Activated B cell treated with CpG ODN at 0.5 μM for 24 hours (primary cell): ENCODE results near the gene AOPEP. TPM values are rescaled to one million over a fixed set of nuclear protein-coding genes. Genes with fewer than 3 reads are reported as not detected.

Experiments used
- ATAC-seq: fragments of 200-7000 bp; cut with Tn5 transposase; one replicate; pipeline ENCODE4 v1.10.0; 2021; ENCODE audit warnings: low read depth, mild to moderate bottlenecking, moderate library complexity
- CTCF ChIA-PET: fragments of 350-600 bp; sonication (Branson Sonifier 250); formaldehyde crosslinking; loops from one replicate; lab custom pipeline; 2021; ENCODE audit warnings: antibody characterized with exemption; lab: Charles Lee
- POLR2A ChIA-PET: fragments of 350-600 bp; sonication (Branson Sonifier 250); formaldehyde crosslinking; loops from one replicate; lab custom pipeline; 2021; ENCODE audit warnings: antibody characterized with exemption; lab: Charles Lee
- DNase-seq: peaks from one replicate; pipeline ENCODE4 v3.0.0; 2022
- H3K27ac Mint-ChIP-seq: one replicate; pipeline ENCODE4 v1.8.0; 2020; ENCODE audit warnings: mixed read lengths
- H3K27me3 Mint-ChIP-seq: one replicate; pipeline ENCODE4 v1.8.0; 2021; ENCODE audit warnings: mixed read lengths
- H3K36me3 Mint-ChIP-seq: one replicate; pipeline ENCODE4 v1.8.0; 2021; ENCODE audit warnings: low read depth, mixed read lengths
- H3K4me1 Mint-ChIP-seq: one replicate; pipeline ENCODE4 v1.8.0; 2021; ENCODE audit warnings: mixed read lengths
- H3K4me3 Mint-ChIP-seq: one replicate; pipeline ENCODE4 v1.8.0; 2020; ENCODE audit warnings: mild to moderate bottlenecking, mixed read lengths
- H3K9me3 Mint-ChIP-seq: one replicate; pipeline ENCODE4 v1.8.0; 2020; ENCODE audit warnings: mixed read lengths
- intact Hi-C: fragments of 100-400 bp; cut with micrococcal nuclease; formaldehyde crosslinking; loops from one replicate; pipeline ENCODE4 v1.15.1; 2024
- total RNA-seq: library from RNA; stranded (reverse); gene quantifications from 2 replicates; pipeline ENCODE4 v1.2.3, GENCODE V29; 2022
- TF ChIP-seq, protein P1 (sequence below): fragments of 200-600 bp; IDR thresholded peaks from one replicate; pipeline ENCODE4 v1.8.0; 2022; ENCODE audit warnings: antibody characterized with exemption, mild to moderate bottlenecking

Gene AOPEP
- total RNA-seq, 1 donor from 2014 or later: 20.4 TPM

DNA sequence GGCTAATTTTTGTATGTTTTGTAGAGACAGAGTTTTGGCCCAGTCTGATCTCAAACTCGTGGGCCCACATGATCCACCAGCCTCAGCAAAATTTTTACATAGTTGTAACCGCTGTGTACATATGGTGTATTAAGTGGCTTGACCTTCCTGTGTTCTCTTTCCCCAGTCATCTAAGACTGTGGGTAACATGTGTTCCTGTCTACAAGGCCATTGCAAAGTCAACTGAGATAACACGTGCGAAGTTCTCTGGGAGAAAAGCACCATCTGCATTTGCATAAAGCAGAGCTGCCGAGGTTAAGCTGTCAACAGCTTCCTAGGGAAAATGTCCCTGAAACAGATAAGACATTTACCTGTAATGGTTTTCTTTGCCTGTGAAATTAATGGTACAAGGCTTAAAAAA, 317.3 kb downstream of the AOPEP start:
- no peak overlapping the region for H3K4me3 Mint-ChIP-seq
- intact Hi-C loops: no loop called here
- no peak for DNase-seq
- H3K9me3 Mint-ChIP-seq: no peaks in the 10 kb centered on the region
- TF ChIP-seq, protein P1, sequence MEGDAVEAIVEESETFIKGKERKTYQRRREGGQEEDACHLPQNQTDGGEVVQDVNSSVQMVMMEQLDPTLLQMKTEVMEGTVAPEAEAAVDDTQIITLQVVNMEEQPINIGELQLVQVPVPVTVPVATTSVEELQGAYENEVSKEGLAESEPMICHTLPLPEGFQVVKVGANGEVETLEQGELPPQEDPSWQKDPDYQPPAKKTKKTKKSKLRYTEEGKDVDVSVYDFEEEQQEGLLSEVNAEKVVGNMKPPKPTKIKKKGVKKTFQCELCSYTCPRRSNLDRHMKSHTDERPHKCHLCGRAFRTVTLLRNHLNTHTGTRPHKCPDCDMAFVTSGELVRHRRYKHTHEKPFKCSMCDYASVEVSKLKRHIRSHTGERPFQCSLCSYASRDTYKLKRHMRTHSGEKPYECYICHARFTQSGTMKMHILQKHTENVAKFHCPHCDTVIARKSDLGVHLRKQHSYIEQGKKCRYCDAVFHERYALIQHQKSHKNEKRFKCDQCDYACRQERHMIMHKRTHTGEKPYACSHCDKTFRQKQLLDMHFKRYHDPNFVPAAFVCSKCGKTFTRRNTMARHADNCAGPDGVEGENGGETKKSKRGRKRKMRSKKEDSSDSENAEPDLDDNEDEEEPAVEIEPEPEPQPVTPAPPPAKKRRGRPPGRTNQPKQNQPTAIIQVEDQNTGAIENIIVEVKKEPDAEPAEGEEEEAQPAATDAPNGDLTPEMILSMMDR: no peak
- peaks cover 2% of the 10 kb centered on the region for H3K27me3 Mint-ChIP-seq
- H3K27ac Mint-ChIP-seq: no peak overlapping the region
- POLR2A ChIA-PET: no interaction called here
- no peaks in the 10 kb centered on the region for H3K36me3 Mint-ChIP-seq
- CTCF ChIA-PET: no interaction called here
- H3K4me1 Mint-ChIP-seq: peaks cover 6% of the 10 kb centered on the region
- no peak for ATAC-seq

DNA sequence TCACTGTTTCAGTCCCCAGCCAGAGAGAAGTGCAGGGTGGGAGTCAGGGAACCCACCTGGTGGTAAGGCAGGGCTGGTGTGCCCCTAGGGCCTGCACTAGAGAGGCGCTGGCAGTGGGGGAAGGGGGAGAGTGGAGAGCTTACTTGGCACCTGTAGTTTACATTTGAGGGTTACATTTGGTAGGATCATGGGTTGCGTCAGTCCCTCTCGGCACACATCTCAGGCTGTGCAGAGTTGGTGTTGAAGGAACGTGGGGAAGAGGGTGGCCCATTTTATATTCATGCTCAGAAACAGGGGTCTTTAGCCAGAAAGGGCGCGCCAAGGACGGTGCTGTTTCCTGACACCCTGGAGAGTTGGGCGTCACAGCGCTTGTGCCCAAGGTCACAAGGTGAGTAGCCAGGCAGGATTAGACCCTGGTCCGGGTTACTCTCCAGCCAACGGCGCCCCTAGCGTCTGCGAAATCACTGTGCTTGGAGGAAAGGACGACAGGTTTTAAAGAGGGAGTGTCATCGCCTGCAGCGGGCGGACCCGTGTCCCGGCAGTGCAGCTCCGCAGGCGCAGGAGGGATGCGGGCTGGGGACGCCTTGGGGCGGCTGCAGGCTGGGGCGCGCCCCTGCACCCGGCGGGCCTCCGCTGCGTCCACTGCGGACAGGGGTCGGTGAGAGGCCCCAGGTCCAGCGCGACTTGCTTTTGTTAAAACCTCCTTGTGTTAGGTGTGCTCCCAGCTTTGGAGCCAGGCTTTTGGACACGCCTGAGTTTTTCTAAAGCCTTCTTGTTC, 318.4 kb downstream of the AOPEP start:
- Mint-ChIP-seq H3K9me3 (no peaks in the 10 kb centered on the region), H3K36me3 (no peaks in the 10 kb centered on the region), H3K4me3 (no peak overlapping the region), H3K27me3 (peaks cover 11% of the 10 kb centered on the region), H3K4me1 (peaks cover 9% of the 10 kb centered on the region), H3K27ac (no peak overlapping the region)
- ChIA-PET POLR2A (no interaction called here), CTCF (no interaction called here)
- ATAC-seq: no peak
- intact Hi-C loops: no loop called here
- TF ChIP-seq, protein P1: no peak
- DNase-seq: no peak

DNA sequence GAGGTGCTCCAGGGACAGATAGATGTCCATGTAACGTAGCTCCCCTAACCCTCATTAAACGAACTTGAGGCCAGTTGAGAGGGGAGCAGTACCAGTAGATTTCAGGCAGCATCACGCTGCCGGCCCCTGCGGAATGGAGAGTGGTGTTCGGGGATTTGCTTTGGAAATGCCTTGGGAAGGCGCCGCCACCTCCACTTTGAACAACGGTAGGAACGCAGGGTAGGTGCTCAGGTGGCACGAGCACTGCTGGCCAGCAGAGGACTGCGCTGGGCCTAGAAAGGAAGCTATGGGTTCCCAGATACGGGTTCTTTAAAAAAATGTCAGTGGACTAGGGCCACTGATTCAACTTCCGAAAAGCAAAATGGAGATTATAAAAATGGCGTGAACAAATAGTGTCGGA, 319.3 kb downstream of the AOPEP start:
- no peak overlapping the region for H3K4me3 Mint-ChIP-seq
- TF ChIP-seq, protein P1: no peak
- POLR2A ChIA-PET: no interaction called here
- H3K36me3 Mint-ChIP-seq: no peaks in the 10 kb centered on the region
- peaks cover 13% of the 10 kb centered on the region for H3K27me3 Mint-ChIP-seq
- peaks cover 9% of the 10 kb centered on the region for H3K4me1 Mint-ChIP-seq
- no peak overlapping the region for H3K27ac Mint-ChIP-seq
- H3K9me3 Mint-ChIP-seq: no peaks in the 10 kb centered on the region
- ATAC-seq: no peak
- CTCF ChIA-PET: no interaction called here
- intact Hi-C loops: no loop called here
- no peak for DNase-seq

DNA sequence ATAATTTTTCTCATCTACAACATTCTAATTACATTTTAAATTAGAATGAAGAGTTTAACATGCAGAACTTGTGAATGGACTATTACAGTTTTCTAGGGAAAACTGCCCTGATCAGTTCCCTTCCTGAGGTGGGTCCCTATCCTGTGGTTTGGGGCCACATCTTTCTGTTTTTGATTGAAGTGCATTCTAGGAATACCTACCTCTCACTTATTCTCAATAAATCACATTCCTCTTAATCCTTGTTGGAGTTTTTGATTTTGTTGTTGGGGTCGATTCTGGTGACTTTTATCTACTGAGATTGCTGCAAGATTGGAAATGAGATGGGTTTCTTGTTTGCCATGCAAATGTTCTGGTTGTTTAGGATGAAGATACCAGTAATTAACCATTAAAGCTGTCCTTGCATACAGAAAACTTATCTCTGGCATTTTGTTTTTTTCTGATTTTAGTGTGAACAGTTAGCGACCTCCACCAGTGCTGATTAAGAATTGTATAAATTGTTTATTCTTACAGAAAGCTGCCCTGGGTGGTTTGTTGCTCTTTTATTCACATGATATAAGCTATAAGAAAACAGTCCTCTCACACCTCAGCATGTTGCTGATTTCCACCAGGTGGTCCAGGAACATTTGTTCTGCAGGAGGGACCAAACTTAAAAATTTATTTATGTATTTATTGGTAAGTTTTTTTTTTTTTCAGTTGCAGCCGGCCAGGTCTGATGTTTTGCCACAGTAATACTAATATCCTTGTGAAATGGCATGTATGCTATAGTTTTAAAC, 321.1 kb downstream of the AOPEP start:
- no peak overlapping the region for H3K27ac Mint-ChIP-seq
- H3K9me3 Mint-ChIP-seq: no peaks in the 10 kb centered on the region
- H3K36me3 Mint-ChIP-seq: no peaks in the 10 kb centered on the region
- TF ChIP-seq, protein P1: no peak
- ATAC-seq (no peak), DNase-seq (no peak)
- H3K27me3 Mint-ChIP-seq: peaks cover 13% of the 10 kb centered on the region
- ChIA-PET POLR2A (no interaction called here), CTCF (no interaction called here)
- H3K4me3 Mint-ChIP-seq: peak overlapping the region; percentile 70
- intact Hi-C loops: no loop called here
- H3K4me1 Mint-ChIP-seq: peaks cover 9% of the 10 kb centered on the region
